ENCODE results near the gene PRKACB. TPM values are rescaled to one million over a fixed set of nuclear protein-coding genes. Genes with fewer than 3 reads are reported as not detected.
"Not testable (repeated sequence)": the region's sequence is repeated elsewhere in the genome, so short reads cannot be mapped to it uniquely, and the experiment has no call there.

PRKACB gene

DNA sequence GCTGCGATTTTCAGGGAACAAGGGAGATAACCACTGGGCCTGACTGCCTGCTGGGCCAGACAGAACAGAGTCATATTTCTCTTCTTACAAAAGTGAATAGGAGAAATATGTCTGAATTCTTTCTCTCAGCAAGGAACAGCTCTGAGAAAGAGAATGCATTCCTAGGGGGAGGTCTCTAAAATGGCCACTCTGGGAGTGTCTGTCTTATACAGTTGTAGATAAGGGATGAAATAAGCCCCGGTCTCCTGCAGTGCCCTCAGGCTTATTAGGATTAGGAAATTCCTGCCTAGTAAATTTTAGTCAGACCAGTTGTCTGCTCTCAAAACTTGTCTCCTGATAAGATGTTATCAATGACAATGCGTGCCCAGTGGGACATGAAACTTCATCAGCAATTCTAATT lies 143.3 kb downstream of the PRKACB start:
- not testable (repeated sequence) for H3K4me3 ChIP-seq (ENCODE audit: low read length); H3K4me1 ChIP-seq (ENCODE audit: control insufficient read depth, low read depth, low read length); H3K4ac ChIP-seq (ENCODE audit: low read depth, low read length); H3K27ac ChIP-seq (ENCODE audit: low read depth, low read length); H3K23ac ChIP-seq (ENCODE audit: low read length); H2BK120ac ChIP-seq (ENCODE audit: low read depth, low read length); H3K79me1 ChIP-seq (ENCODE audit: low read length); H2BK5ac ChIP-seq (ENCODE audit: low read length); H3K4me2 ChIP-seq (ENCODE audit: low read length); H3K27me3 ChIP-seq (ENCODE audit: insufficient read depth, low read length, poor library complexity); H3K18ac ChIP-seq (ENCODE audit: low read length); H4K5ac ChIP-seq (ENCODE audit: low read length); H3K9ac ChIP-seq (ENCODE audit: low read length); H4K8ac ChIP-seq (ENCODE audit: low read depth, low read length); H3K56ac ChIP-seq (ENCODE audit: low read length); H3K36me3 ChIP-seq (ENCODE audit: control insufficient read depth, insufficient read depth, low read length); H2BK15ac ChIP-seq (replicated peaks; ENCODE audit: low read depth); H2AK5ac ChIP-seq (ENCODE audit: low read length); H3K79me2 ChIP-seq (ENCODE audit: control insufficient read depth, insufficient read depth, low read length)
- WGBS (ENCODE audit: extremely low coverage, insufficient coverage, low lambda C conversion rate) = no CpG with 5 or more reads among the region's 3 CpGs
- DNase-seq = peak; percentile 38

Small RNAs within 50 kb of the gene (small RNA-seq; reads per million reads assigned to genes)
- not detected for gene AL450063.1 (ENCODE audit: insufficient read depth)
- gene RF00410 (ENCODE audit: insufficient read depth) = not detected

Data from mesendoderm (in vitro differentiated cells).